Stimulated activated CD8-positive, alpha-beta memory T cell treated with anti-CD3 and anti-CD28 coated beads, Interleukin-7, amount 100 ng/mL, for 4 hours (primary cell): ENCODE results near the gene TSPAN7.

Source experiments
- DNase-seq, 2 donors: peaks; one replicate each; pipeline ENCODE4 v3.0.0-alpha.2; 2020; ENCODE audit warnings: low read depth in 2 of 2

TSPAN7 gene

DNA sequence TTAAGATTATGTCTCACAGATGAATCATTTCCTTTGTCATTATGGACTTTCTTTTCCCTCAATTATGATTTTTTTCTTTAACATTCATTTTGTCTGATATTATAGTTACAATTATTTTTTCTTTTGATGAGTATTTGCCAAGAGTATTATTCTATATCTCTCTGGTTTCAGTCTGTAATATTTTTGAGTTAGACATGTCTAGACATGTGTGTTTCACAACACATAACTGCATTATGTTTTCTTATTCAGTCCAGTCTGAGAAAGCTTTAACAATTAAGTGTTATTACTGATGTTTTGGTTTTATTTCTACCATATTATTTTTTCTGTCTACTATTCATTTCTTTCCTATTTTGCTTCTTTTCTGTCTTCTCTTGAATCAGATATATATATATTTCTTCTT lies 131.6 kb downstream of the TSPAN7 start:
- no peak for DNase-seq

DNA sequence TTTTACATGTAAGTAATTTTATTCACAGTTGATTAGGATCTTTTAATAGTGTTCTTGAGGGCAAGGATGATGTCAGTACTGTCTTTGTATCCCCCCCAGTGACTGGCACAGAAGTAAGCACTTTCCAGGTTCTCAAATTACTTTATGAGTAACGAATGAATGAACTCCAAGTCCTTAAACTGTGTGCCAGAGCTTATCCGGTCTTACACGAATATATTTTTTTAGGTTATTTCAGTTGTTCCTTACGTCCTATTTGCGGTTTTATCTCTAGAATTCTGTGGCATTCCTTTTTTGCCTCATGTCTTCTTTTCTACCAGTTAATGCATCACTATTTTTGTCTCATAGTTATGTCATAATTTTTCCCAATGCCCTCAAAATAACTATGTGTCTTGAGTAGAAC lies 133.1 kb downstream of the TSPAN7 start:
- DNase-seq = no peak

- DNase-seq = no peak
These were observed 136.1 kb downstream of the TSPAN7 start for GRCh38 chrX:38697461-38697860.

DNA sequence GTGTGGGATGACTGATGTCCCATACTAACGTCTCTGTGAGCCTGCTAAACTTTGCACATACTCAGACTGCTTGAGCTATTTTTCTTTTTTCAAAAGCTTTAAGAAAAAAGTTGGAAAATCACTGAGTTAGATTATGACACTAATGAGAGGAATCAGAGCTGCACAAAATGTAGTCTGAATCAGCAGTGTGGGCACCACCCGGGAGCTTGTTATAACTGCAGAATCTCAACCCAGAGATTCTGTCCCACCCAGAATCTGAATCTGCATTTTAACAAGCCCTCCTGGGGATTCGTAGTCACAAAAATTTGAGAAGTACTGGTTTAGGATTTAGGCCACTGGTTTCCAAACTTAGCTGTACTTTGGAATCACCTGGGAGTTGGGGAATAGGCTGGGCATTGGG lies 137.8 kb downstream of the TSPAN7 start:
- DNase-seq = no peak

- no peak for DNase-seq
These were observed 138.4 kb downstream of the TSPAN7 start for GRCh38 chrX:38699696-38700095.

DNA sequence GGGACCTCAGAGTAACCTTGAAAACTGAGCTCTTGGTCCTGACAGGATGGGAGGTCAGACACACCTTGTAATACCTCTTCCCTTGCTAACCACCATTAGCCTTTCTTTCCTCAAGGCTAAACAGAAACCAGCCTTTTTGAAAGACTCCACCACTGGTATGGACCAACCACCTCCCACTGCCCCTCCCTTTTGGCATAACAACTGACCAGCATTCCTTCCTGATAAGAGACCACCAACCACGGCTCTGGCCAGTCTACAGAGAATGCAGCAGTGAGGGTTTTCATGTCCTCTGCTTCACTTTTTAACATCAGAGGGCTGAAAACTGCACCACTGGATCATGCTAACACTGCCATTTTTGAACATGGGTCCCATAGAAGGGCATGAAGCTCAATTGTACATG lies 139.7 kb downstream of the TSPAN7 start:
- DNase-seq = no peak

DNA sequence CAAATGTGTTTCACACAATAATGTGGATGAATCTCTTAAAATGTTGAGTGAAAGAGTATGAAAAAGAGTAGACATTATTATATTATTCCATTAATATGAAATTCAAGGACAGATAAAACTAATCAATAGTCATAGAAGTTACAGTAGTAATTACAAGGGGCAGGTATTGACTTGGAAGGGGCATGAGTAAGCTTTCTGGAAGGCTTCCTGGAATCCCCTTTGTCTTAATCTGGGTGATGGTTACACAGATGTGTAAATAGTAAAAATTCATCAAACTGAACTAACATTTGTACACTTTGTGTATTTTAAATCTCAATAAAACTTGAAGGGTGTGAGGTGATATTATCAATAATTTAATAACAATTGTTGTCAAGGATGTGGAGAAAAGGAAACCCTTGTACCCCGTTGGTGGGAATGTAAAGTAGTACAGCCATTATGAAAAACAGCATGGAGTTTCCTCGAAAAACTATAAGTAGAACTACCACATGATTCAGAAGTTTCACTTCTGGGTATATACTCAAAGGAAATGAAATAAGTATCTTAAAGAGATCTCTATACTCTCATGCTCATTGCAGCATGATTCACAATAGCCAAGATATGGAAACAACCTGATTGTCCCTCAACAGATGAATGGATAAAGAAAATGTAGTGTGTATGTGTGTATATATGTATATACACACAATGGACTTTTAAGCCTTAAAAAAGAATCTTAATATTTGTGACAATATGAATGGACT lies 143.0 kb downstream of the TSPAN7 start:
- no peak for DNase-seq

- no peak for DNase-seq
These were observed 156.5 kb downstream of the TSPAN7 start for GRCh38 chrX:38717871-38718270.

DNA sequence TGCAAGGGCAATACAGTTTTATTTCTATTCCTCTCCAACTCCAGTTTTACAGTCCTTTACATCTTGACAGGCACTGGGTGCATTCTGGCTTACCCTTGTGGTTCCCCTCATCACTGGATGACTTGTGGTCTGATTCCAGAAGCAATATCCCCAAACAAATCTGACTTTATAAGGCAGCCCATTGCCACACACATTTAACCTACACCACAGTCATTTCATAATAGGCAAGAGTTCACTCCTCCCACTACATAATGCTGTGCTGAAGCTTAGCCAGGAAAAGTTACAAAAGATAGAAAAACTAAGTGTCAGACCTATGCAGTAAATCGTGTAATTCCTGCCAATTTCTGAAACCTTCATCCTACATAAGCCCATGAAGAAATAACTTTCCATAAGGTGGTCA lies 157.0 kb downstream of the TSPAN7 start:
- no peak for DNase-seq

GRCh38 chrX:38726612-38727011 lies 165.3 kb downstream of the TSPAN7 start:
- no peak for DNase-seq

DNA sequence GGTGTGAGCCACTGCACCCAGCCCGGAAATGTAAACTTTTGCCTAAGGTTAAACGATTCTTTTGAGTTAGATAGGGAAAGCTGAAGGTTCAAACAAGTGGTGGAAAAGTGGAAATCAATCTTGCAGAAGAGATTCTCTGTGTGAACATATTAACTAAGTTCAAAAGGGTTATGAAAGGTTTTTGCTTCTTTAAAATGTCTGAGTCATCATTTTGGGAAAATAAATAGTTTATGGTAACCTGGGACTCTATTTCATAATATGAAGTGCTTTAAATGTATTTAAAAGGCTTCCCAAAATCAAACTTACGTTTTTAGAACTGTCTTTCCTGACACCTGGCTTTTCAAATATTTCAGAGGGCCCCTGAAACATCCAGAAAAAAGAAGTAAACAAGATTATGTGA lies 166.3 kb downstream of the TSPAN7 start:
- DNase-seq = no peak

GRCh38 chrX:38732866-38733265 lies 171.5 kb downstream of the TSPAN7 start:
- no peak for DNase-seq
